ENCODE results near the gene BTBD16. TPM values are rescaled to one million over a fixed set of nuclear protein-coding genes. Genes with fewer than 3 reads are reported as not detected.

Gene BTBD16
- polyA plus RNA-seq, 1 donor = 0.79 TPM

DNA sequence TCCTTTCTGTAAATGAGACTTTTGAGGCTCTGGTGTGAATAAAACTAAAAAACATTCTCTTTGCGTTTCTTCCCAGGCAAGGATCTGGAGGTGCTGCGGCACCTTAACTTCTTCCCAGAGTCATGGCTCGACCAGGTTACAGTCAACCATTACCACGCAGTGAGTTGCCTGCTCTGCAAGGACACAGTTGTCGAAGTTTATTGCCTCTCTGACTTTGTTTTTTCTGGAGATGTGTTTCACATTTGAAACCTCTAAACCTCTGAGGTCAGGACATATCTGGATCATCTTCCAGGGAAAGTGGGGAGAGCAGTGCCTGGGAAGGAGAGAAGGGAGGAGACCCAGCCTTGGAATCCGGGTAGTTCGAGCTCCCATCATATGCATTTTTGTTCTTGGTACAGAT lies 60.0 kb downstream of the BTBD16 start:
- Histone ChIP-seq H3K36me3 (ENCODE audit: control insufficient read depth, insufficient read depth, low read length) (no peaks in the 10 kb centered on the region), H3K27me3 (ENCODE audit: control insufficient read depth, insufficient read depth, low read length) (no peaks in the 10 kb centered on the region), H3K4me1 (ENCODE audit: control insufficient read depth, insufficient read depth, low read length) (peaks cover 6% of the 10 kb centered on the region), H3K9me3 (ENCODE audit: control insufficient read depth, low read depth, low read length) (no peaks in the 10 kb centered on the region), H3K27ac (ENCODE audit: low read length) (no peak overlapping the region), H3K4me3 (ENCODE audit: low read length) (no peak overlapping the region)
- WGBS (ENCODE audit: insufficient coverage, low lambda C conversion rate) = no CpG with 5 or more reads among the region's 7 CpGs
- no peak for DNase-seq

DNA sequence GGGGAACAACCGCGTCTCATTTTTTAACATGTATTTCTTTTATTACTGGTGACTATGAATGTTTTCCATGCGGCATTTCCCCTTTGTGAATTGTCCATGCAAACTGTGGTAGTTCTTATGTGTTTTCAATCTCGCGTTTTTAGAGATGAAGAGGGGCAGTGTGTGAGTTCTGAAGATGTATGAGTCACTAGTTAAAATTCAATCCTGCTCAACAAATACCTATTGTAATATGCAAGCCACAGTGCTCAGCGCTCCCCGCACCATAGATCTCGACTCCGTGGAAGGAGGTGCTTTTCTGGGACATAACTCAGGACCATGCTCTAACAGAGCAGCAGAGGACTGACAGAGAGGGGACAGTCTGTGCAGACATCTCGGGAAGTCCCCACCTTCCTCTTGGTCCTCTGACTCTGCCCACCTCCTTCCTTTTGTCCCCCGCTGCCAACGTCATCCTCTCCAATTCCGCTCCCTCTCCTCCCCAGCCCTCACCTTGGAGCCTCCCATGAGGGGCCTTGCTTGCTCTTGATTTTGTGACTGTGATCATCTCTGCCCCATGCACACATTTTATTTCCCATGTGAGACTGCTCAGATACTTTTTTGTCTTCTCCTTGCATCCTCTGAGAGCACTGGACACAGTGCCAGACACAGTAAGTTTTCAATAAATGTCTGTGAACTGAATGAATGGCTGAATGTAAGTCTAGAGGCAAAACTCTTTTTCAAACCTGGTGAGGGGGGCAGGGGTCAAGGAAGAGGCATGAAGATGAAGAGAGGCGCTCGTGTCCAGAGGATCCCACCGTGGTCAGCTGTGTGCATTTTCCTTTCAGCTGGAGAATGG lies 60.7 kb downstream of the BTBD16 start:
- Histone ChIP-seq H3K27me3 (ENCODE audit: control insufficient read depth, insufficient read depth, low read length) (no peaks in the 10 kb centered on the region), H3K36me3 (ENCODE audit: control insufficient read depth, insufficient read depth, low read length) (no peaks in the 10 kb centered on the region), H3K4me3 (ENCODE audit: low read length) (no peak overlapping the region), H3K9me3 (ENCODE audit: control insufficient read depth, low read depth, low read length) (no peaks in the 10 kb centered on the region), H3K27ac (ENCODE audit: low read length) (no peak overlapping the region), H3K4me1 (ENCODE audit: control insufficient read depth, insufficient read depth, low read length) (peaks cover 6% of the 10 kb centered on the region)
- WGBS (ENCODE audit: insufficient coverage, low lambda C conversion rate) = 53% methylated on average over 3 of the region's 16 CpGs
- DNase-seq = no peak

DNA sequence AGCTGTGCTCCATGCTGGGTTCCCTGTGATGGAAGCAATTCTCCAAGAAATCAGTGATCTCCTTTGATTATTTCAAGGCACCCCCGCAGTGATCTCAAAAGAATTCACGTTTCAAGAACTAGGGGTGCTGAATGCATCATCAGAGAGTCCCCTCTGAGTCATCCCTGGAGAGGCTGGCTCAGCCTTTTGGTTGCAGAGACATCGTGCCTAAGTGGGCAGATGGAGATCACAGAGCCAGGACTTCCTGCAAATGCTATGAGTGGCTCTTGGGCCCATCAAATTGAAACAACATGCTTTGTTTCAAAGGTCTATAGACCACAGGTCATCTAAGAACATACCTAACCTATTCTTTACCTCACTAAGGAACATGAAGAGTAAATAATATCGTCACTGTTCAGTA lies 61.9 kb downstream of the BTBD16 start:
- WGBS (ENCODE audit: insufficient coverage, low lambda C conversion rate) = 100% methylated on average over 1 of the region's 4 CpGs
- peaks cover 6% of the 10 kb centered on the region for H3K4me1 ChIP-seq (ENCODE audit: control insufficient read depth, insufficient read depth, low read length)
- no peak overlapping the region for H3K27ac ChIP-seq (ENCODE audit: low read length)
- H3K9me3 ChIP-seq (ENCODE audit: control insufficient read depth, low read depth, low read length) = no peaks in the 10 kb centered on the region
- H3K36me3 ChIP-seq (ENCODE audit: control insufficient read depth, insufficient read depth, low read length) = no peaks in the 10 kb centered on the region
- no peak for DNase-seq
- no peaks in the 10 kb centered on the region for H3K27me3 ChIP-seq (ENCODE audit: control insufficient read depth, insufficient read depth, low read length)
- H3K4me3 ChIP-seq (ENCODE audit: low read length) = no peak overlapping the region

DNA sequence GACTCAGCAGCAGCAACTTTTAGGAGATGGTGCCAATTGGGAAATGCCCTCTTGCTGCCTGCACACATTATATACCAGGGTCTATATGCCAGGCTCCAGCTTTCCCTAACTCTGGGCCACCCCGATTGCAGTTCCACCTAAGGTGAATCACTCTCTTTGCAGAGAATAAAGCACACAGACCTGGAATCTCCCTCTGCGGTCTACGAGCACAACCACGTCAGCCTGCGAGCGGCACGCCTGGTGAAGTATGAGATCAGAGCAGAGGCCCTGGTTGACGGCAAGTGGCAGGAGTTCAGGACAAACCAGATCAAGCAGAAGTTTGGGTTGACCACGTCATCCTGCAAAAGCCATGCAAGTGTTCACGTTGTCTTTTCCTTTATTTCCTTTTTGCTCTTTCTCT lies 65.2 kb downstream of the BTBD16 start:
- 100% methylated on average over 1 of the region's 10 CpGs for WGBS (ENCODE audit: insufficient coverage, low lambda C conversion rate)
- Histone ChIP-seq H3K4me3 (ENCODE audit: low read length) (no peak overlapping the region), H3K36me3 (ENCODE audit: control insufficient read depth, insufficient read depth, low read length) (no peaks in the 10 kb centered on the region), H3K27me3 (ENCODE audit: control insufficient read depth, insufficient read depth, low read length) (no peaks in the 10 kb centered on the region), H3K9me3 (ENCODE audit: control insufficient read depth, low read depth, low read length) (no peaks in the 10 kb centered on the region), H3K27ac (ENCODE audit: low read length) (no peak overlapping the region), H3K4me1 (ENCODE audit: control insufficient read depth, insufficient read depth, low read length) (peaks cover under 1% of the 10 kb centered on the region)
- DNase-seq = no peak

DNA sequence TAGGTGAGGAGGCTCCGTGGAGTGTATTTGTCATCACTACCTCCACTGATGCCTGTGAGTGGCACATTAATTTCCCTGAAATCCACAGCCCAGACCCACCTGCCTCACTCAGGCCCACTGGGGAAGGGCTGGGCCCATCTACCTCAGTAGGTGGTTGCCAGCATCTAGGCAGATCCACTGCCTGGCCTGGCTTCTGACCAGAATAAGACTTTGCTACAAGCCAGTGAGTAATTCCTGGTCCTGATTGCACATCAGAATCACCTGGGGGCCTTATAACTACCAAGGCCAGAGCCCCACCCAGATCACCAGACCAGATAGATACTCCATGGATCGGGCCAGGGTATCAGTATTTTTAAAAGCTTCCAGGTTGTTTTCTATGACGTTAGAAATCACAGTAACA lies 65.9 kb downstream of the BTBD16 start:
- H3K9me3 ChIP-seq (ENCODE audit: control insufficient read depth, low read depth, low read length) = no peaks in the 10 kb centered on the region
- no peak overlapping the region for H3K4me3 ChIP-seq (ENCODE audit: low read length)
- no peak overlapping the region for H3K27ac ChIP-seq (ENCODE audit: low read length)
- no CpG with 5 or more reads among the region's 3 CpGs for WGBS (ENCODE audit: insufficient coverage, low lambda C conversion rate)
- H3K27me3 ChIP-seq (ENCODE audit: control insufficient read depth, insufficient read depth, low read length) = no peaks in the 10 kb centered on the region
- DNase-seq = no peak
- H3K4me1 ChIP-seq (ENCODE audit: control insufficient read depth, insufficient read depth, low read length) = no peaks in the 10 kb centered on the region
- H3K36me3 ChIP-seq (ENCODE audit: control insufficient read depth, insufficient read depth, low read length) = no peaks in the 10 kb centered on the region

DNA sequence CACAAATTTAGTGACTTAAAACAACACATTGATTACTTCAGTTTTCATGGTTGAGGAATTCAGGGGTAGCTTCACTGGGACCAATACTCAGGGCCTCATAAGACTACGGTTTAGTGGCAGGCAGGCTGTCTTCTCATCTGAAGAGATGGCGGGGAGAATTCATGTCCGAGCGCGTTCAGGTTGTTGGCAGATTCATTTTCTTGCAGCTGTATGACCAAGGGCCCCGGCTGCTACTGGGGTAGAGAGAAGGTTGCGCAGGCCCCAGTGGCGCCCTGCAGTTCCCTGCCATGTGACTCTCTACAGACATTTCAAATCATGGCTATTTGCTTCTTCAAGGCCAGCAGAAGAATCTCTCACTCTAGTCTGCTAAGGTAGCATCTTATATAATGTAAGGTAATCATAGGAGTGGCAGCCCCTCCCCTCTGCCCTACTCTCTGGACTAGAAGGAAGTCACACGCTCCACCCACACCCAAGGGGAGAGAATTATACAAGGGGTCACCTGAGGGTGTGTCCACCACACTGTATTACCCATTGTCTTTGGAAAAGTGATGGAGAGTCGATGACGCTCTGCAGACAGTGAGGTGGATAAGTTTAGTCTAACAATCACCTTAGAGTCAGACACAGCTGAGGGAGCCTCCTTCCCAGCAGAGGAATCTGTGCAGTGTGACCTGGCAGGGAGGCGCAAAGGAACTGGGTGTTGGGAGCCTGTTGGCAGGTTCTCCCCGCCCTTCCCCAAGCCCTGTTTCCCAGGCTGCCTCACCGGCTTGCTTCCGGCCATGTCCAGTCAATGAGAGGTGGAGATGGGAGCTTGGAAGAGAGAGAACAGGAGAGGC lies 67.7 kb downstream of the BTBD16 start:
- H3K36me3 ChIP-seq (ENCODE audit: control insufficient read depth, insufficient read depth, low read length) = no peaks in the 10 kb centered on the region
- H3K4me3 ChIP-seq (ENCODE audit: low read length) = no peak overlapping the region
- H3K4me1 ChIP-seq (ENCODE audit: control insufficient read depth, insufficient read depth, low read length) = no peaks in the 10 kb centered on the region
- no peak for DNase-seq
- no peaks in the 10 kb centered on the region for H3K27me3 ChIP-seq (ENCODE audit: control insufficient read depth, insufficient read depth, low read length)
- H3K9me3 ChIP-seq (ENCODE audit: control insufficient read depth, low read depth, low read length) = no peaks in the 10 kb centered on the region
- no peak overlapping the region for H3K27ac ChIP-seq (ENCODE audit: low read length)
- WGBS (ENCODE audit: insufficient coverage, low lambda C conversion rate) = no CpG with 5 or more reads among the region's 15 CpGs

DNA sequence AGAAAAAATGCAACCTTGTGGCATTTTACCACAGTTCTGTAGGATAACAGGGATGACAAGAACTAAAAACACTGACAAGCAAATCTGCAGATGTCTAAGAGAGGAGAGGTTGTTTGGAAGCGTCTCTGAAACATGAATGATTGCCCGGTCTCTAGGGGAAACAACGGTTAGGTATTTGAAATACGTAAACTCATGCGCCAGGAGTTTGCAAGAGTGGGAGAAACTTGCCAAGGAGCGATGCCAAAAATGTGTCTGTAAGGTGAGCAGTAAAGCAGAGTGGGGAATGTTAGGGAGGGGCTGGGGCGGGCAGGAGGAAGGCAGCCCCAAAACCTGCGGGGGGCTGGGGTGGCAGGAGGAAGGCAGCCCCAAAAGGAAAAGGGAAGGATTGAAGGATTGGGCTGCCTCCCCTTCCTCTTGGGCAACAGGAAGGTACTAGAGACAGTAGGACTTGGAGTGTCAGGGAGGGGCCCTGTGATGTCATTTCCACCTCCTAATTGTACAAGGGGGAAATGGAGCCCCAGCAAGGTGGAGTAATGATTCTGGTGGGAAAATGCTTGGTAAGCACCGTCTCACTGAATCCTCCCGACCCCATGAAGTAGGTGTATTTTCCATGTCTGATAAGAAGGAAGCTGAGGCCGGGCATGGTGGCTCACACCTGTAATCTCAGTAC lies 70.2 kb downstream of the BTBD16 start:
- peaks cover 2% of the 10 kb centered on the region for H3K9me3 ChIP-seq (ENCODE audit: control insufficient read depth, low read depth, low read length)
- H3K4me1 ChIP-seq (ENCODE audit: control insufficient read depth, insufficient read depth, low read length) = peaks cover 11% of the 10 kb centered on the region
- H3K36me3 ChIP-seq (ENCODE audit: control insufficient read depth, insufficient read depth, low read length) = no peaks in the 10 kb centered on the region
- no peak overlapping the region for H3K4me3 ChIP-seq (ENCODE audit: low read length)
- WGBS (ENCODE audit: insufficient coverage, low lambda C conversion rate) = 60% methylated on average over 1 of the region's 11 CpGs
- H3K27me3 ChIP-seq (ENCODE audit: control insufficient read depth, insufficient read depth, low read length) = no peaks in the 10 kb centered on the region
- no peak overlapping the region for H3K27ac ChIP-seq (ENCODE audit: low read length)
- no peak for DNase-seq

DNA sequence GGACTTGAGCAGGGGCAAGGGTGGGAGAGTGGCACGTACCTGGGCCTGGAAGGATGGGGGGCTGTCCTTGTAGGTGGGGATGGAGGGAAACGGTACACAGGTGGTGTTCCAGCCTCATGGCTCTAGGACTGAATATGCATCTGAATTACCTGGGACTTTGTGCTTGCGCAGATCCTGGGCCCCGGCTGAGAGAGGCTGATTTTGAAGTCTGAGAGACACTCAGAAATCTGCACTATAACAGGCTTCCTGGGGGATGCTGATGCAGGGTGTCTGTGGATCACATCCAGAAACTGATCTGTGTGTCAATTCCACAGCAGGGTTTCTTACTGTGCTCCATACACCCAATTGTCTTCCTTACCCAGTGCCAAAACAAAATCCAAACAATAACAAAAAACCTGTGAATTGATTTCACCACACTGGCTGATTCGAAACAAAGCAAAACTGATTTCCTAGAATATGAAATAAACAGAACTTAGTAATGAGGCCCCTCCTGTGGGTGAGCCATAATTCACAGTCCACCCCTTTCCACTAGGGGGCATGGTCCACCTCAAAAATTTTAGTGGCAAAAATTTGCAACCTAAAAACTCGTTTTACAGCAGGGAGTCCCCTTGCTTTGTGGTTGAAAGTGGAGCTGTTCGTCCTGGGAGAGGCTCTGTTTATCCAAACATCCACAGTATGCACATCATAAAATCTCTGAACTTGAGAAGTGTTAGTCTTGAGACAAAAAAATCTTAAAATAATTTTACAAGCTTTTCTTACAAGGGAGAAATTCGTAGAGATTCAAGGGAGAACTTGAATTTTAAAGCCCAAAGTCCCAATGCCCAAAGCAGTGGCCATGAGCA lies 71.4 kb downstream of the BTBD16 start:
- Histone ChIP-seq H3K4me3 (ENCODE audit: low read length) (no peak overlapping the region), H3K27me3 (ENCODE audit: control insufficient read depth, insufficient read depth, low read length) (no peaks in the 10 kb centered on the region), H3K9me3 (ENCODE audit: control insufficient read depth, low read depth, low read length) (peaks cover 3% of the 10 kb centered on the region), H3K4me1 (ENCODE audit: control insufficient read depth, insufficient read depth, low read length) (peaks cover 20% of the 10 kb centered on the region), H3K27ac (ENCODE audit: low read length) (no peak overlapping the region), H3K36me3 (ENCODE audit: control insufficient read depth, insufficient read depth, low read length) (no peaks in the 10 kb centered on the region)
- 100% methylated on average over 1 of the region's 8 CpGs for WGBS (ENCODE audit: insufficient coverage, low lambda C conversion rate)
- DNase-seq = no peak

DNA sequence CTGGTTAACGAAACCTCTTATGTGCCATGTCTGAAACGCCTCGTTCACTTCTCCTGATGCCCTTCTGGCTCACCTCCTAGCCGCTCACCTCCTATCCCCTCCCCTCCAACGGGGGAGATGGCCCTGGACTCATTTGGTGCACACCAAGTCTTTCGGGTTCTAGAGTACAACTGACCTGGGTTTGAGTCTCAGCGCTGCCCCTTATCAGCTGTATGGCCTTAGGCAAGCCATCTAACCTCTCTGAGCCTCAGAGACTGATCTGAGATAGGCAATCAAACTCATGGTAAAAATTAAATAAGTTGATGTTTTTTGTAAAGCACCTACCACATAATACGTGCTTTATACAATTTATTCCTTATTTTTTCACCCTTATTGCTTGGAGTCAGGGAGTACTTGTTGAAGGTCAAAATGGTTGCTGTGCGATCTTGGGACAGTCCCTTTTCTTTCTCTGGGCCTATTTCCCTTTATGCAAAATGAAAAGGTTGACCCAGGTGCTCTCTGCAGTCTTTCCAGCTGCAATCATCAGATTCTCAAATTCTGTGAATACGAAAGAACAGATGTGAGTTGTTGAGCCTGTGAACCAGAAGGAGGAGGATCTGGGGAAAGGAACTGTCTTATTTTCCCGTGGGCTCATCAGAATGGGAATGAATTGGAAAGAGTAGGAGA lies 72.2 kb downstream of the BTBD16 start:
- WGBS (ENCODE audit: insufficient coverage, low lambda C conversion rate) = 100% methylated on average over 1 of the region's 11 CpGs

More for the DNA sequence above, 72.2 kb downstream of the BTBD16 start:
- Histone ChIP-seq H3K27me3 (ENCODE audit: control insufficient read depth, insufficient read depth, low read length) (no peaks in the 10 kb centered on the region), H3K4me1 (ENCODE audit: control insufficient read depth, insufficient read depth, low read length) (peaks cover 26% of the 10 kb centered on the region), H3K36me3 (ENCODE audit: control insufficient read depth, insufficient read depth, low read length) (no peaks in the 10 kb centered on the region), H3K4me3 (ENCODE audit: low read length) (no peak overlapping the region), H3K9me3 (ENCODE audit: control insufficient read depth, low read depth, low read length) (peaks cover 3% of the 10 kb centered on the region), H3K27ac (ENCODE audit: low read length) (no peak overlapping the region)
- DNase-seq = no peak
